HepG2 (cell line): ENCODE measurements around the gene MXRA8. TPM values are rescaled to one million over a fixed set of nuclear protein-coding genes. Genes with fewer than 3 reads are reported as not detected.

ENCODE experiments used
- CCDC6 ChIP-seq: sonication (generic); formaldehyde crosslinking; IDR thresholded peaks from 2 replicates; pipeline ENCODE4 v1.8.1; 2022; ENCODE audit warnings: mild to moderate bottlenecking, missing genetic modification reagents, moderate library complexity
- CENPX ChIP-seq: sonication (generic); formaldehyde crosslinking; IDR thresholded peaks from 2 replicates; pipeline ENCODE4 v1.9.0; 2021; ENCODE audit warnings: mild to moderate bottlenecking, missing genetic modification reagents, moderate library complexity
- FOXO4 ChIP-seq: sonication (generic); formaldehyde crosslinking; conservative IDR thresholded peaks from 2 replicates; pipeline ENCODE4 v1.8.1; 2023; ENCODE audit warnings: missing genetic modification reagents
- HOXD1 ChIP-seq: sonication (generic); formaldehyde crosslinking; IDR thresholded peaks from 2 replicates; pipeline ENCODE4 v1.5.0; 2020; ENCODE audit warnings: missing genetic modification reagents
- KDM4B ChIP-seq: sonication (generic); formaldehyde crosslinking; IDR thresholded peaks from 2 replicates; pipeline ENCODE4 v1.4.0; 2020; ENCODE audit warnings: missing genetic modification reagents
- MNT ChIP-seq: fragments of 450-650 bp; IDR thresholded peaks from 2 replicates; pipeline ENCODE4 v1.6.1; 2016
- MXD4 ChIP-seq: IDR thresholded peaks from 2 replicates; pipeline ENCODE4 v1.6.1; 2016; ENCODE audit warnings: mild to moderate bottlenecking, missing biosample characterization, missing genetic modification reagents
- NBN ChIP-seq: fragments of 450-650 bp; conservative IDR thresholded peaks from 2 replicates; pipeline ENCODE4 v1.6.1; 2017
- SNAPC5 ChIP-seq: sonication (generic); formaldehyde crosslinking; IDR thresholded peaks from 2 replicates; pipeline ENCODE4 v1.8.1; 2023; ENCODE audit warnings: mild to moderate bottlenecking, missing genetic modification reagents, borderline replicate concordance
- USF2 ChIP-seq, 2 experiments: sonication (generic) in 1 of 2; formaldehyde crosslinking in 1 of 2; IDR thresholded peaks; 2 replicates each; pipeline versions ENCODE4 v1.5.1 to v1.6.1; 2011 to 2020; ENCODE audit warnings: borderline replicate concordance in 1 of 2, low read depth in 1 of 2, low read length in 1 of 2, mild to moderate bottlenecking in 1 of 2, missing genetic modification reagents in 1 of 2, moderate library complexity in 1 of 2
- ZNF34 ChIP-seq: sonication (generic); formaldehyde crosslinking; IDR thresholded peaks from 2 replicates; pipeline ENCODE4 v1.4.0; 2020; ENCODE audit warnings: mild to moderate bottlenecking, missing genetic modification reagents, borderline replicate concordance
- ZNF431 ChIP-seq: sonication (generic); formaldehyde crosslinking; IDR thresholded peaks from 2 replicates; pipeline ENCODE4 v1.9.0; 2022; ENCODE audit warnings: missing genetic modification reagents, low read depth, mild to moderate bottlenecking, borderline replicate concordance
- polyA plus RNA-seq, 8 experiments: library from polyadenylated mRNA; depleted of rRNA in 3 of 8; stranded (reverse) in 7 of 8; unstranded in 1 of 8; fragments of >200 nt; fragmentation: Illumina TruSeq in 4 of 8; extraction: Trizol in 4 of 8; gene quantifications; 2 replicates each; pipeline versions ENCODE4 v1.2.1 to v1.2.3, GENCODE V29; 2011 to 2016; ENCODE audit warnings: low read depth in 4 of 8, missing spikeins in 1 of 8, mixed read lengths in 1 of 8; ENCODE audit not compliant: insufficient read depth in 1 of 8
- total RNA-seq, 5 experiments: library from RNA; depleted of rRNA; stranded (reverse); fragments of >200 nt; fragmentation: Illumina TruSeq; extraction: Trizol; gene quantifications; 2 replicates each; pipeline ENCODE4 v1.2.3, GENCODE V29; 2016; ENCODE audit warnings: low read depth in 1 of 5

Gene MXRA8
- total and polyA plus RNA-seq, 2 of the 13 experiments (the other 11 are each of a cell fraction or from before 2014, with no cell fraction given), result 19.8 to 44.8 TPM

GRCh38 chr1:1304331-1305299, 53.7 kb downstream of the MXRA8 start (continued):
- no peak for TF ChIP-seq FOXO4
- no peak for TF ChIP-seq SNAPC5 (CRISPR knock-in tag)
- TF ChIP-seq KDM4B (CRISPR knock-in tag), result 0 out of 2 replicates have a peak, but pooled peaks have one; percentile 65
- no peak for TF ChIP-seq CENPX (CRISPR knock-in tag)
- TF ChIP-seq NBN, result no peak
- TF ChIP-seq ZNF431, result no peak
- no peak for TF ChIP-seq MNT
- TF ChIP-seq USF2 (IDR thresholded peaks at IDR 0.05; ENCODE audit: low read depth, low read length), result peak; percentile 83
- TF ChIP-seq USF2 (CRISPR knock-in tag; IDR thresholded peaks at IDR 0.05; ENCODE audit: borderline replicate concordance), result peak; percentile 93; the same call in 1 of the 2 replicates
- no peak for TF ChIP-seq ZNF34 (CRISPR knock-in tag)
- TF ChIP-seq MXD4 (CRISPR knock-in tag), result no peak
- TF ChIP-seq HOXD1 (CRISPR knock-in tag), result no peak
- no peak for TF ChIP-seq CCDC6
- TF ChIP-seq, all 625 proteins: peak for 91
